Natural killer cell (primary cell): Measurements from ENCODE around the gene MAD1L1. TPM values are rescaled to one million over a fixed set of nuclear protein-coding genes. Genes with fewer than 3 reads are reported as not detected.

Experiments used
- ATAC-seq, 3 donors: fragments of 150-1000 bp in 2 of 3; fragments of 200-7000 bp in 1 of 3; cut with Tn5 transposase; 1 replicate in 1 of 3; 2 replicates in 2 of 3; pipeline ENCODE4 v1.10.0; 2021; ENCODE audit warnings: mild to moderate bottlenecking in 2 of 3, moderate library complexity in 2 of 3
- DNase-seq, 2 donors: peaks; one replicate each; pipeline versions ENCODE4 v3.0.0 to v3.0.0-alpha.2; 2013 to 2021; ENCODE audit warnings: mixed read lengths in 1 of 2
- H3K27ac ChIP-seq: one replicate; pipeline ENCODE4 v1.5.1; 2013; ENCODE audit warnings: mild to moderate bottlenecking, low read length
- H3K27me3 ChIP-seq: one replicate; pipeline ENCODE4 v1.6.1; 2013; ENCODE audit warnings: low read length; ENCODE audit not compliant: control insufficient read depth, insufficient read depth
- H3K36me3 ChIP-seq: one replicate; pipeline ENCODE4 v1.6.1; 2013; ENCODE audit warnings: low read length; ENCODE audit not compliant: control insufficient read depth, insufficient read depth
- H3K4me1 ChIP-seq: one replicate; pipeline ENCODE4 v1.6.1; 2013; ENCODE audit warnings: low read length; ENCODE audit not compliant: control insufficient read depth, insufficient read depth
- H3K4me3 ChIP-seq: one replicate; pipeline ENCODE4 v1.5.1; 2013; ENCODE audit warnings: low read length
- H3K9me3 ChIP-seq: one replicate; pipeline ENCODE4 v1.6.1; 2013; ENCODE audit warnings: low read length; ENCODE audit not compliant: control insufficient read depth, insufficient read depth
- H3K27ac Mint-ChIP-seq, 2 donors: one replicate each; pipeline ENCODE4 v1.8.0; 2022; ENCODE audit warnings: mild to moderate bottlenecking in 2 of 2, mixed read lengths in 2 of 2, moderate library complexity in 1 of 2
- H3K27me3 Mint-ChIP-seq, 2 donors: one replicate each; pipeline ENCODE4 v1.8.0; 2022; ENCODE audit warnings: low read depth in 2 of 2, mixed read lengths in 2 of 2
- H3K36me3 Mint-ChIP-seq: one replicate; pipeline ENCODE4 v1.8.0; 2022; ENCODE audit warnings: mixed read lengths
- H3K4me1 Mint-ChIP-seq, 2 donors: one replicate each; pipeline ENCODE4 v1.8.0; 2022; ENCODE audit warnings: mixed read lengths in 2 of 2
- H3K4me3 Mint-ChIP-seq: one replicate; pipeline ENCODE4 v1.8.0; 2022; ENCODE audit warnings: mild to moderate bottlenecking, moderate library complexity, mixed read lengths
- H3K9me3 Mint-ChIP-seq, 2 donors: one replicate each; pipeline ENCODE4 v1.8.0; 2022; ENCODE audit warnings: mixed read lengths in 2 of 2
- CTCF ChIP-seq: fragments of 200-600 bp; IDR thresholded peaks from one replicate; pipeline ENCODE4 v1.8.0; 2022; ENCODE audit warnings: antibody characterized with exemption
- WGBS: methylation state at CpG from one replicate; pipeline ENCODE4 v1.1.7; 2013; ENCODE audit warnings: missing lambda C conversion rate; ENCODE audit not compliant: insufficient coverage; 5-methylcytosine and 5-hydroxymethylcytosine counted together
- intact Hi-C: fragments of 100-400 bp; cut with micrococcal nuclease; formaldehyde crosslinking; loops from one replicate; pipeline ENCODE4 v1.14.2; 2022
- total RNA-seq, 4 donors: library from RNA; stranded (reverse); fragments of 120-200 nt in 1 of 4; gene quantifications; one replicate each; pipeline versions ENCODE4 v1.2.3 to v1.2.4, GENCODE V29; 2013 to 2022

Gene MAD1L1
- total RNA-seq, 3 donors from 2014 or later (not counting 1 experiment from before 2014, with no cell fraction given) = 53.6 to 81.2 (median 77.4) TPM

GRCh38 chr7:1787241-1787640 lies 445.5 kb downstream of the MAD1L1 start:
- ATAC-seq = no peak

GRCh38 chr7:1785839-1786238 lies 446.9 kb downstream of the MAD1L1 start:
- Mint-ChIP-seq H3K27ac (no peak overlapping the region), H3K36me3 (peaks cover 11% of the 10 kb centered on the region), H3K27me3 (peaks cover 16 to 34% of the 10 kb centered on the region in 2 donors), H3K9me3 (peaks cover 3 to 6% of the 10 kb centered on the region in 2 donors), H3K4me1 (no peaks in the 10 kb centered on the region), H3K4me3 (no peak overlapping the region)
- H3K27me3 ChIP-seq = no peaks in the 10 kb centered on the region
- TF ChIP-seq CTCF = no peak
- H3K4me1 ChIP-seq = no peaks in the 10 kb centered on the region
- intact Hi-C loops = no loop called here
- no peak overlapping the region for H3K27ac ChIP-seq
- peaks cover 3% of the 10 kb centered on the region for H3K9me3 ChIP-seq
- H3K36me3 ChIP-seq = no peaks in the 10 kb centered on the region
- no peak overlapping the region for H3K4me3 ChIP-seq
- ATAC-seq (no peak), DNase-seq (no peak)
- 87% methylated on average over 3 of the region's 3 CpGs for WGBS

More at GRCh38 chr7:1787241-1787640, 445.5 kb downstream of the MAD1L1 start:
- Histone ChIP-seq H3K27ac (no peak overlapping the region), H3K4me1 (no peaks in the 10 kb centered on the region), H3K36me3 (no peaks in the 10 kb centered on the region), H3K27me3 (no peaks in the 10 kb centered on the region), H3K9me3 (peaks cover 3% of the 10 kb centered on the region), H3K4me3 (no peak overlapping the region)
- Mint-ChIP-seq H3K9me3 (peaks cover 3 to 6% of the 10 kb centered on the region in 2 donors), H3K36me3 (peaks cover 11% of the 10 kb centered on the region), H3K4me1 (no peaks in the 10 kb centered on the region), H3K27ac (no peak overlapping the region), H3K4me3 (no peak overlapping the region), H3K27me3 (peaks cover 14 to 34% of the 10 kb centered on the region in 2 donors)
- intact Hi-C loops = no loop called here
- DNase-seq = no peak
- WGBS = 90% methylated on average over 9 of the region's 9 CpGs
- no peak for TF ChIP-seq CTCF

GRCh38 chr7:1781369-1781768 lies 451.4 kb downstream of the MAD1L1 start:
- no peak overlapping the region for H3K27ac ChIP-seq
- ATAC-seq (no peak), DNase-seq (no peak)
- peaks cover 3% of the 10 kb centered on the region for H3K9me3 ChIP-seq
- no peaks in the 10 kb centered on the region for H3K36me3 ChIP-seq
- Mint-ChIP-seq H3K27ac (no peak overlapping the region), H3K4me1 (no peaks in the 10 kb centered on the region), H3K4me3 (no peak overlapping the region), H3K27me3 (peaks cover 18 to 36% of the 10 kb centered on the region in 2 donors), H3K36me3 (peaks cover 9% of the 10 kb centered on the region), H3K9me3 (peaks cover 3 to 4% of the 10 kb centered on the region in 2 donors)
- 97% methylated on average over 7 of the region's 12 CpGs for WGBS
- no peak overlapping the region for H3K4me3 ChIP-seq
- no peaks in the 10 kb centered on the region for H3K4me1 ChIP-seq
- no peaks in the 10 kb centered on the region for H3K27me3 ChIP-seq
- TF ChIP-seq CTCF = no peak
- intact Hi-C loops = no loop called here

GRCh38 chr7:1779445-1779844 lies 453.3 kb downstream of the MAD1L1 start:
- H3K4me3 Mint-ChIP-seq = no peak overlapping the region
- ATAC-seq (no peak), DNase-seq (no peak)
- H3K4me1 Mint-ChIP-seq = no peaks in the 10 kb centered on the region
- H3K9me3 ChIP-seq = no peaks in the 10 kb centered on the region
- H3K36me3 Mint-ChIP-seq = peaks cover 10% of the 10 kb centered on the region
- no peak overlapping the region for H3K4me3 ChIP-seq
- no peak for TF ChIP-seq CTCF
- no peaks in the 10 kb centered on the region for H3K9me3 Mint-ChIP-seq
- WGBS = 89% methylated on average over 14 of the region's 14 CpGs
- H3K27ac Mint-ChIP-seq = no peak overlapping the region
- H3K4me1 ChIP-seq = no peaks in the 10 kb centered on the region
- H3K27me3 Mint-ChIP-seq = peaks cover 19 to 38% of the 10 kb centered on the region in 2 donors
- no peak overlapping the region for H3K27ac ChIP-seq
- H3K36me3 ChIP-seq = no peaks in the 10 kb centered on the region
- no peaks in the 10 kb centered on the region for H3K27me3 ChIP-seq
- intact Hi-C loops = no loop called here
